Activated CD4-positive, alpha-beta T cell treated with anti-CD3 and anti-CD28 coated beads, Interleukin-2, amount 10 ng/mL, durations not matched to agents 24 days and 14 days (primary cell): ENCODE measurements around the gene MIER1. TPM values are rescaled to one million over a fixed set of nuclear protein-coding genes. Genes with fewer than 3 reads are reported as not detected.

Experiments
- DNase-seq: peaks from one replicate; pipeline ENCODE4 v3.0.0; 2022
- H3K27ac Mint-ChIP-seq: one replicate; pipeline ENCODE4 v1.8.0; 2022; ENCODE audit warnings: mild to moderate bottlenecking, mixed read lengths
- H3K27me3 Mint-ChIP-seq: one replicate; pipeline ENCODE4 v1.8.0; 2022; ENCODE audit warnings: mixed read lengths
- H3K36me3 Mint-ChIP-seq: one replicate; pipeline ENCODE4 v1.8.0; 2022; ENCODE audit warnings: low read depth, mild to moderate bottlenecking, mixed read lengths
- H3K4me1 Mint-ChIP-seq: one replicate; pipeline ENCODE4 v1.8.0; 2021; ENCODE audit warnings: mixed read lengths
- H3K4me3 Mint-ChIP-seq: one replicate; pipeline ENCODE4 v1.8.0; 2022; ENCODE audit warnings: mild to moderate bottlenecking, moderate library complexity, mixed read lengths
- H3K9me3 Mint-ChIP-seq: one replicate; pipeline ENCODE4 v1.8.0; 2021; ENCODE audit warnings: mixed read lengths
- intact Hi-C: fragments of 100-400 bp; cut with micrococcal nuclease; formaldehyde crosslinking; loops from one replicate; pipeline ENCODE4 v1.15.1; 2023
- total RNA-seq: library from RNA; stranded (reverse); gene quantifications from 2 replicates; pipeline ENCODE4 v1.2.3, GENCODE V29; 2022

The MIER1 gene
- total RNA-seq, 1 donor from 2014 or later = 54.9 TPM

DNA sequence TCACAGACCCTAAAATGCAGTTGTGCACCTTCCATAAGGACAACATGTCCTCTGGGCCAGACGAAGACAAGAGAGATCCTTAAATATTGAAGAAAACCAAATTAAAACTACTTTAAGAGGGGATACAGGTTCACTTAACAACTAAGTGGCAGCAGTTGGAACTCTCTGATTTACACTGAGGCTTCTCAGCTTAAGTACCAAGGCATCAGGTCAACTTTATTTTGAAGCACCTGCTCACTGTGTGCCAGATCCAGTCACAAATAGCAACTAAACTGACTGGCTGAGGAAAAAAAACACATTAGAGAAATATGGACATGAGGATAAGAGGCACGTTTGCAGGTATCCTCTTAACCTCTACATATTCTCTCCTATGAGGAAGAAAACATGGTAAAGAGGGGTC lies 96.0 kb downstream of the MIER1 start:
- H3K4me3 Mint-ChIP-seq = no peak overlapping the region
- peaks cover 36% of the 10 kb centered on the region for H3K36me3 Mint-ChIP-seq
- no peaks in the 10 kb centered on the region for H3K27me3 Mint-ChIP-seq
- H3K4me1 Mint-ChIP-seq = no peaks in the 10 kb centered on the region
- intact Hi-C loops = no loop called here
- no peak for DNase-seq
- H3K9me3 Mint-ChIP-seq = no peaks in the 10 kb centered on the region
- H3K27ac Mint-ChIP-seq = no peak overlapping the region

DNA sequence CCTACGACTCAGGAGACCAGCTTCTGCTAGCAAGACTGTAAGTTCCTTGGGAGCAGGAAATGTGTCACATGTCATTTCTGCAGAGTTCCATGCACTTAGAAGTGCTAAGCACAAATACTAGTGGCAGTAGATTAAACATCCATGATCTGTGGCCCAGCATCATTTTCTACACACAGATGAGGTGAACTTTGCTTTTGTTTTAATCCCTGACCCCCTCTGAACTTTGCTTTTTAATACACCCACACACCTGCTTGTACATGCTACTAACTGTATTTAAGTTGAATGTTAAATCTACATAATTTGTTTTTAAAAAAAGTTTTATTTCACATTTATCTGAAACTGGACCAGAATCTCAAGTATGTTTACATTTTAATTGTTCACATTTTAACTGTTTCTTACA lies 104.7 kb downstream of the MIER1 start:
- Mint-ChIP-seq H3K27ac (no peak overlapping the region), H3K9me3 (peaks cover 6% of the 10 kb centered on the region), H3K4me3 (no peak overlapping the region), H3K36me3 (peaks cover 40% of the 10 kb centered on the region), H3K4me1 (no peaks in the 10 kb centered on the region), H3K27me3 (no peaks in the 10 kb centered on the region)
- intact Hi-C loops = no loop called here
- no peak for DNase-seq

DNA sequence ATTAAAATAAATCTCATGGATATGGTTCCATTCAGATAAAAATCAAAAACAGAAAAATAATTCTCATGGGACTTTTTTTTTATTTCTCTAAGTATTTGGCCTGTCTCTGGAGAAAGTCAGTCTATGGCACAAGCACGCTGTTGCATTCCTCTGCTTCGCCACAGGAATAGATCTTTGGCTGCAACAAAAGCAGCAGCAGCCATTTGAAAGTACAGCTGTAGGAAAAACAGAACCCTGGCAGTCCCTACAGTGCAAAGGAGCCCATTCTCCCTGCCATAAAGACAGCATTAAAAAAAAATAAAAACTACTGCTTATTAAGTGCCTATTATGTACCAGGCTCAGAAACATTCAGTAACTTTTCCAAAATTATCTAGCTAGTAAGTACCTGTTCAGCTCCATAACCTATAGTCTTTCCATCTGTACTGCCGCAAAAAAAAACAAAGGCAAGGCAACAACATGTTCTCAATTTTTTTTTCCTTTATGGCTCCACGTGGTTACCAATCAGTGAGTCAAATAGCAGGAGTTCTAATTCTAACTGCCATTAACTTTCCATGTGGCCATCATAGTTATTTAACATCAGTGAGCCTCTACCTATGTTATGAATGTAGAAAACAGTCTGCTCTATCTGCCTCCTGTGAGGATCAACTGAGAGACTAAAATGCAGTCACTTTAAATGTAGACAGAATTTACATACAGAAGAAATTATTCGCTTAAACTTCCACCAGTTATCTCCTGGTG lies 106.5 kb downstream of the MIER1 start:
- no peaks in the 10 kb centered on the region for H3K4me1 Mint-ChIP-seq
- peaks cover 19% of the 10 kb centered on the region for H3K9me3 Mint-ChIP-seq
- no peaks in the 10 kb centered on the region for H3K27me3 Mint-ChIP-seq
- H3K27ac Mint-ChIP-seq = no peak overlapping the region
- H3K36me3 Mint-ChIP-seq = peaks cover 45% of the 10 kb centered on the region
- DNase-seq = no peak
- no peak overlapping the region for H3K4me3 Mint-ChIP-seq
- intact Hi-C loops = no loop called here

DNA sequence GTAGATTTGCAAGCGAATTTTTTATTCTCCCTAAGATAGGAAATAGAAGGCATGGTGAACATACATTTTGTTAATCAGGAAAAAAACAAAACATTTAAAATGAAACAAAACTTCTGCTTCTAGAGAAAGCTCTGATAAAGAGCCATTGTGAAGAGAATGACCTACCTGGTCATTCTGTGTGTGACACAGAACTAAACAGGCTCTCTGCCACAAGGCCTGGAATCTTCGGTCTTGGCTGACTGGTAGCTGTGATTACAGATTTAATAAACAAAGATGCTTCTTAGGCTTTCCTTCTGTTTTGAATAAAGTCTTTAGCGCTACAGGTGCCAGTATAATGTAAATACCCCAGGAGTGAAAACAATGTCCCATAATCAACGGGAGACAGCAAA lies 107.1 kb downstream of the MIER1 start:
- no peak overlapping the region for H3K4me3 Mint-ChIP-seq
- no peak for DNase-seq
- intact Hi-C loops = no loop called here
- H3K36me3 Mint-ChIP-seq = peaks cover 51% of the 10 kb centered on the region
- H3K27ac Mint-ChIP-seq = no peak overlapping the region
- H3K27me3 Mint-ChIP-seq = no peaks in the 10 kb centered on the region
- peaks cover 25% of the 10 kb centered on the region for H3K9me3 Mint-ChIP-seq
- H3K4me1 Mint-ChIP-seq = no peaks in the 10 kb centered on the region

Other genes with a start within 250 kb of the MIER1 start
- not detected in 2 replicates for gene DYNLT5, start 172.5 kb upstream of the MIER1 start, total RNA-seq
- gene INSL5, start 123.7 kb upstream of the MIER1 start, total RNA-seq = not detected in 2 replicates
- 0.26 and 2.7 TPM in 2 replicates for gene DNAI4, start 134 bp upstream of the MIER1 start, total RNA-seq
- gene SLC35D1, start 129.2 kb downstream of the MIER1 start, total RNA-seq = 15.9 and 16.1 TPM in 2 replicates
- not detected in 2 replicates for gene C1orf141, start 210.0 kb downstream of the MIER1 start, total RNA-seq
- 3.1 and 3.8 TPM in 2 replicates for gene IL23R, start 241.5 kb downstream of the MIER1 start, total RNA-seq